A549 treated with ZK216348 at 1 μM for 4 hours (cell line): ENCODE results near the gene WWOX. TPM values are rescaled to one million over a fixed set of nuclear protein-coding genes. Genes with fewer than 3 reads are reported as not detected.

Experiments
- total RNA-seq: library from RNA; stranded (reverse); fragments of 200-300 nt; extraction: Qiagen RNA extraction; gene quantifications from 5 replicates; pipeline ENCODE4 v1.2.3, GENCODE V29; 2022; ENCODE audit warnings: low read depth

The WWOX gene
- total RNA-seq: 11.6 to 19.7 TPM (median 13.5 TPM) in 5 replicates

DNA sequence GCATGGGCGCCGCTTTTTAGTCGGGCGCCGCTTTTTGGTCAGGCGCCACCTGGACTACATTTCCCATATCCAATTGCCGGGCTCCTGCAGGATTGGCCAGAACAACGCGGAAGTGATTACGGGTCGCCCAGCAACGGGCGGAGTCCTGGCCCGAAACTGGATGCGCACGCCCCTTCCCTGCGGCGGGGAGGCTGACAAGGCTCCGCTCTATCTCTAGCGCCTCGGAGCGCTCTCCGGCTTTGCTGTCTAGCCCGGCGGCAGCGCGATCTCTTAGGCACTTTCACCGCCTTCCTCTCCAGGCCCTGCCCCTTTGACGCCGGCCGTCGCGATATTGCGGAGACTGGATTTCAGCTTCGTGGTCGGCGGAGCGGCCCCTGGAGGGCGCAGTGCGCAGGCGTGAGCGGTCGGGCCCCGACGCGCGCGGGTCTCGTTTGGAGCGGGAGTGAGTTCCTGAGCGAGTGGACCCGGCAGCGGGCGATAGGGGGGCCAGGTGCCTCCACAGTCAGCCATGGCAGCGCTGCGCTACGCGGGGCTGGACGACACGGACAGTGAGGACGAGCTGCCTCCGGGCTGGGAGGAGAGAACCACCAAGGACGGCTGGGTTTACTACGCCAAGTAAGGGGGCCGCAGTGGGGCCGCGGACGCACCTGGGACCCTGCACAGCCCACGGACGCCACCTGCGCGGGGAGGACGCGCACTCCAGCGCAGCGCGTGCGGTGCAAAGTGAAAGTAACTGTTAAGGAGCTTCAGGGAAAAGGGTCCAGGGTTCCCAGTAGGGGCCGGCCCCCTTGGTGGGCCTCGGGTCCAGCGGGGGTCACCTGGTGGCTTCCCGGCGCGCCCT is at the start of gene WWOX:
Gene WWOX, plus strand, starts transcription at position 384 of the 841 bp plus-strand sequence.

Other genes with a start within 250 kb of the WWOX start
- gene CLEC3A, start 77.1 kb upstream of the WWOX start, total RNA-seq: not detected in 5 replicates